Amniotic stem cell (primary cell): ENCODE measurements around the gene IL1RAPL2.
"Not testable (repeated sequence)": the region's sequence is repeated elsewhere in the genome, so short reads cannot be mapped to it uniquely, and the experiment has no call there.

Source experiments
- DNase-seq: peaks from one replicate; lab custom pipeline; 2025; lab: John Stamatoyannopoulos, UW

Gene IL1RAPL2

DNA sequence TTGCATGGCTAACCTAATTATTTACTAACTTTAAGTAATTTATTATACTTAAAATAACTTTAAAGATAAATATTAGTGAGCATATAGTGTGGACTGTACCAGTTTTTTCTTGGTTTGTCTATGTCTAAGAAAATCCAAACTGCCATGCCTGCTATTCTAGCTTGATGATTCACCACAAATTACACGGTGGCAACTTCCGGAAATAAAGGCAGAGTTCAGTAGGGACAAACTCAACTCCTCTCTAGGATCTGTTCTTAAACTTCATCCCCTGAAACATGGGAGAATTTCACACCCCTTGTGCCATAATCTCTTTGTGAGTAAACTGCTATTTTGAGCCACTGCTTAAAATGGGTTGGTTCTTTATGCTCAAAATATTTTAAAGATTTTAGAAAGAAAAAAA lies 1042.7 kb downstream of the IL1RAPL2 start:
- DNase-seq: no peak

DNA sequence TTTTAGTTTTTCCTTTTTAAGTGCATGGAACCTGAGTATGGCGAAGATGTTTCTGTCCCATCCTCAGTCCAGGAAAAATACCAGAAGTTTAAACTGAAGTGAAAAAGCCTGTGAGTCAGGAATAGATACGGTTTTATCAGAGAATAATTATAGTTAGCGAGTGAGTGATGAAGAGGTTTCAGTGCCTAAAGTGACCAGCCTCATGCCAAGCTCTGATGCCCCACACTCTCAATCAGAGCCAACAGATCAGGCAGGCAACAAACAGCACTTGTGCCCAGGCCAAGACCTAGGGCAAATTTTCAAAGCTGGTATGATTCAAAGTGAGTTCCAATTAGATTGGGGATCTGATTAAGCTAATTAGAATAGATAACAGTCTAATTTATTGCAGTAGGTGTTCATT lies 1043.5 kb downstream of the IL1RAPL2 start:
- DNase-seq: no peak

DNA sequence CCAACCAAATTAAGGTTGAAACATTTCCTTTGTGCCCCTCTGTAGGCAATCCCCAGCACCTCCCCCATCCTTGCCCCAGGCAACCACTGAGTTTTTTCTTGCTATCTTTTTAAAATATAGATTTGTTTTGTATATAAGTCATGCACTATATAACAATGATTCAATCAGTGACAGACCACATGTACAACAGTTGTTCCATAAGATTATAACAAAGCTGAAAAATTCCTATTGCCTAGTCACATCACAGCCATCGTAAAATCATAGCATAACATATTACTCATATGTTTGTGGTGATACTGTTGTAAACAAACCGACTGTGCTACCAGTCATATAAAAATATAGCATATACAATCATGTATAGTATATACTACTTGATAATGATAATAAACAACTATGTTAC lies 1044.4 kb downstream of the IL1RAPL2 start:
- no peak for DNase-seq

DNA sequence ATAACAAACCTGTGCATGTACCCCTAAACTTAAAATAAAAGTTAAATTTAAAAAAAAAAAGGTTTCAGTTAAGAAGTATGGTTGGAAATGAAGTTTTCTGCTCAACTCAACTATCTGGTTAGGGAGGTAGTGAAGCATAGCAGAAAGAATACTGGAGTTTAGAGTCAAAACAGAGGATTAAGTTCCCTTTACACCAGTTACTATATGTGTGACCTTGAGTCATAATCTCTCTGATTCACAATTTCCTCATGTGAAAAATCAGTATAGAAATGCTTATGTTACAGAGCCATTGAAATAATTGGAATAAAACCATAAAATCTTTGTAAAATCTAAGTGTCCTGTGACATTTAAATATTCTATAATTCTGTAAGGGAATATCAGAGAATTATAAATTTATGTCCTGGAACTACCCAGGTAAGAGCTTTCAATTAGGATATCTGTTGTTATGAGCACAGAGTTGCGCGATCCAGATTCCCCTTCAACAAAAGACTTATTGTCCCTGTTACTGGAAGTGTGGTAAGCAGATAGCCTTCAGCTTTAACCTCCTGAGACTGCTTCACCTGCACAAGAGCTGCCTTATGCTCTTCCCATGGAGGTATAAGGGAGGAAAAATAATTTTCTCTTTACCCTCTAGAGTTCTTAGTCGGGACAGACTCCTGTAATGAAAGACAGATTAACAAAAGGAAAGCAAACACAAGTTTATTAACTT lies 1052.5 kb downstream of the IL1RAPL2 start:
- DNase-seq: no peak

DNA sequence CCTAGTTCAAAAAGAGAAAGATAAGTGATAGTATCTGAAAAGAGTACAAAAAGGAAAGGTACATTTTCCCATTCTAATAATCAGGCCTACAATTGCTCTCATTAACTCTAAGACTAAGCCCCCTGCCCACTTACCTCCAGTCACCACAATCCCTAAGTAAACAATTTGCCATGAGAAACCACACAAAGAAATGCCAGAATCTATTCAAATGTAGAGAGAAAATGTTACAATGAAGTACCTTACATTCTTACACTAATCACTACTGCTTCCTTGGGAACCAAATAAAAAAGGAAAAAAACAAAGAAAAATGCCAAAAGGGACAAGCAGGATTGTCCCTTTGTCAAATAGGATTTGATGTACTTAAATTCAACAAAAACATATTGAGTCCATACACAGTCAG lies 1068.2 kb downstream of the IL1RAPL2 start:
- no peak for DNase-seq

DNA sequence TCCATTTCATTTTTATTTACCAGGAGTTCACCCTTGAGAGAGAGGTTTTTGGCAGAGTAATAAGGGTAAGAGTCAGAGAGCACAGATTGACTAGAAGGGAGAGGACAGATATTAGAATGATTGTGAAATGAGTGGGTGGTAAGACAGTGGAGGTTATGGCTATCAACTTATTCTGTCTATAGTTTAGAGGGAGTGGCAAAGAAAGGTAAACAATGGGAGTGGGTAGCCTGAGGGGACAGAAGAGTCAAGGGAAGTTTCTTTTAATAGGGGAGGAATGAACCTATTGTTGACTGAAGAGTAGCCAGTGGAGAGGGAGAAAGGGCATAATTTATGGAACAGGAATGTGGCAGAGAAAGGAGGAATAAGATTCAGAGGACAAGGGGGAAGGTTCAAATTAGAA lies 1069.8 kb downstream of the IL1RAPL2 start:
- DNase-seq: no peak

DNA sequence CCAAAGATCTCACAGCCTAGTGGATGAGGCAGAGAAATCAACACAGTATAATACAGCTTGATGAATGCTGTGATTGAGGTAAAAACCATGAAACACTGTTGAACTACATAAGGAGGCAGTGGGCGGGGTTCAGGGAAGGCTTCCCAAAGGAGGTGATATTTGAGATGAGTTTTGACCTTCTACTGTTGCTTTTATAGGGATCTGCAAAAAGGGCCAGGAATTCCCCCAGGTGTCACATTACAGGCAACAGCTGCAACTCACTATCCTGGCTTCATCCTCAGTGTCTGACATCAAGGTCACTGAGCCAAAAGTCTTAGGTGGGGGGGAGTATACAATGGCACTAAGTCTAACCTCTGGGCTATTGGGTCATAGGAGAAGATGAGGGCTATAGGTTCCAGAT lies 1070.7 kb downstream of the IL1RAPL2 start:
- no peak for DNase-seq

DNA sequence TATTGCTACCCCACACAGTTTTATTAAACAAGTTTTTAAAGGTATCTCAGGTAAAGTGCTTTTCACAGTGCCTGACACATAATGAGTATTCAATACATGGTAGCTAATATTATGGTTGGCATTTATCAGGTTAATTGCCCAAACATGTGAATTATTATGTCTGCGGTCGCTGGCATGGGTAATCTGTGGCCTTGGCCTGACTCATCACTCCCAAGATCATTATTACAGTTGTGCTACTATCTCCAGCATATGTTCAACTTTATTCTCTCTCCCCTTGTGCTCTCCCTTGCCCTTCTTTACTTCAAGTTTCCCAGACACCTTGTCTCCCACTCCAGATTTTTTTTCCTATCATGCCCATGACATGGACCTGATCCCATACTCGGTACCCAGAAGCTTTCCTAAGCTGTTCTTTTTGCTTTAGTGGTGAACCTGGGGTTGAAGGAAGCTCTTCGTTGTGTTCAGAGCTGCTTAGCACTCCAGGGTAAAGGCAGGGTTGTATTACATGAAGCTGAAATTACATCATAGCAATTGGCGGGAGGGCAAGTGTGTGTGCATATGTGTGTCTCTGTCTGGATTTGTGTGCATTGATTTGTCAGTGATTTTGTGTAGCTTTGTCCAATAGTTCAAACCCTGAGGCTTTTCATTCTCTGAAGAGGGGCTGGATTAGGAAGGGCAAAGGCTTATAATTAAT lies 1079.8 kb downstream of the IL1RAPL2 start:
- no peak for DNase-seq

DNA sequence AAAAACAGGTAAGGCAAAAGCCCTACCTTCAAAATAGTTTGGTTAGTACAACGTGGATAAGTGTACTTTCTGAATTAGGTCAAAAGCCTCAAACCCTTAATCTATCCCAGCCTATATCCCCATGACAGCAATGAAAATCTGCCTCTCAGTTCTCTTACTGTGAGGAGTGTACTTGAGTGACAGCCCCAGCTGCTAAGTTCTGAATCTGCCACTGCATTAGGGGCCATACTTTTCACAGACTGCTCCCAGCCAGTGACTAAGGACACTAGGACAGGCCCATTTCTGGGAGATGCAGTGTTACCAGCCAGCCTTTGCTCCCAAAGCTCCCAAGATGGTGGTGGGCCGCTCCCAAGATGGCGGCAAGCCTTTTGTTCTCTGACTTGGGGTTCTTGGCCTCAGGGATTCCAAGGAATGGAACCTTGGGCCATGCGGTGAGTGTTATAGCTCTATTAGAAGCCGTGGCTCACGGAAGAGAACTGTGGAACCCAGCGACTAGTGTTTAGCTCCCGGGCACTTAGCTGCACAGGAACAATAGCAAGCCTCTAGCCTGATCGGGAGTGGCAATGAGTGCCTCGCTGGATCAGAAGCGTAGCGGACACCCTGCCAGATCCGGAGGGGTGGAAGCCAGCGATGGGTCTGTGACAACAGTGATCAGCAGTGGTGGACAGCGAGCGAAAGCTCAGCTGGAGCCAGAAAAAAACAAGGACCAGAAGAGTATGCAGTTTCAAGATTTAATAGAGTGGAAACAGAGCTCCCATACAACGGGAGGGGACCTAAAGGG lies 1080.8 kb downstream of the IL1RAPL2 start:
- DNase-seq: no peak

DNA sequence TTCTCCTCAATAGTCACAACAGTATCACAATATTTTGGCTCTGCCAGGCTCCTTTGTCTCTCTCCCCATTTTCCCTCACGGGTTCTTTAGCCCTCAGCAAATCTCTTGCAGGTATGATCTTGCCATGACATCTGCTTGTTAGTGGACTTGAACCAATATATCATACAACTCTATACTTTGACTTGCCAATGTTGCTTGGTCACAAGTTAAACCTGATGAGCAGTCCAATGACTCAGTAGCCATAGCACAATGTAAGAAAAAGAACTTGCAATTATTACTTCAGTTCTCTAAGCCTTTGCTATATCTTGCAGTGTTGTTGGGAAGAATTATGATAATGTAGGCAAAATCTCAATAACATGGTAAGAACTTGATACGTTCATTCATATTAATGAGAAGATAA lies 1081.8 kb downstream of the IL1RAPL2 start:
- no peak for DNase-seq

DNA sequence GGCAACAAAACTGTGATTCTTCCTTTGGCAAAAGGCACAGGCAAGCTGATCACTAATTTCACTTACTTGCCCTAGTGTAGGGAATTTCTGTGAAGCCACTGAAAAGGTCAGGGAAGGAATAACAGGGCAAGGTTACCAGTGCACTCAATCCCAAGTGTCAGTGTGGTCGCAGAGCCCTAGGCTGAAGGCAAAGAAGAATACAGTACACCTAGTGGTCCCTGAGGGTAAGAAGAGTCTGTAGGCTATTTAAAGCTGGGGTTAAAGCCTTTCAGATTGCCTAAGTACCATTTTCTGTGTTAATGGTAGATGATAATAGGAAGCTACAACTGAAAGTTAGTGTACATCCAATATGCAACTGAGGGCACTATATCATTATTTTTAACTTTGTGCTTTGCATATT lies 1082.7 kb downstream of the IL1RAPL2 start:
- no peak for DNase-seq

DNA sequence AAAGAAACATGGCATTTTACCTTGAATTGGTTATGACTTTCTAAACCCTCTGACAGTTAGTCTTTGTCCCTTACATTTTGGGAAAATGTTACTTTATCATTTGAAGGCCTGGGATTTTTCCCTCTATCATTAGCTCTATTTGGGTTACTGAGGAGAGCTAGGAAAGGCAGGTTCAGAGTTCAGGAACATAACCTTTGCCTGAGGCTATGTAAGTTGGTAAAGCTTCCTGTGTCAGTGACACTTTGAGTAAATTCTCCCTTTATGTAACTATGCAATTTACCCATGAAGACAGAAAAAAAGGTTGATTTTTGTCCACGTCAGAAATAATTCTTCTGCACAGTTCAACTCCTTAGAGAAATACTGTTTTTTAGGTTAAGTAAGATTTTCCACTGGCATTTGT lies 1084.6 kb downstream of the IL1RAPL2 start:
- no peak for DNase-seq

DNA sequence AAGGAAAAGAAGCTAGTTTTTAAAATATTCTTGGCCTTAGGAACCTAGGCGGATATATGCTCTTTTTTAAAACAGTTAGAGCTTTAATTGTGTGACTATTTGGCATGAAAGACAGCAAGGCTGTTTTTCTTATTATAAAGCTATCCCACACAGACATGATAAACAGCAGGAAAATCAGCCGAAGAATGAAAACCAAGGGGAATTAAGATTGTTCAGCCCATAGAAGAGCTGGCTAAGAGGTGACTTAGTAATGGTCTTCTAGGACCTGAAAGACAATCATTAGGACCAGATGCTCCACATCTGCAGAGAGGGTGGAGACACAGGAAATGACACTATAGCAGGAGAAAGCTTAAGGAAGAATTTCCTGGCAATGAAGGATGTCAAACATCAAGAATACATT lies 1085.0 kb downstream of the IL1RAPL2 start:
- no peak for DNase-seq

DNA sequence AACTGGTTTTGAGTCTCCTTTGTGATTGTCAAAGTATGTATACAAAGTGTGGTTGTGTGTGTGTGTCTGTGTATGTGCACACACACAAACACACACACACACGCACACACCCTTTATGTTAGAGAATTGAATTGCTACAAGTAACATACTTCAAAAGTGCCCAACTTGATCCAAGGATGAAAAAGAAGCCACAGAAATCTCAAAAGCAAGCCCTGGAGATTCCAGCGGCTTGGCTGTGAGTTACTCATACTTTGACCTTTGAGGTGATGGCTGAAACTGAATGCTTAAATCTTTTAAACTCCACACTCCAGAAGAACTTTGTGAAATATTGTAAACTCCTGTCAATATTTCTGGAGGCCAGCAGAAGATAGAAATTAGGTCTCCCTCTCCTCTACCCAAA lies 1087.9 kb downstream of the IL1RAPL2 start:
- DNase-seq: no peak

DNA sequence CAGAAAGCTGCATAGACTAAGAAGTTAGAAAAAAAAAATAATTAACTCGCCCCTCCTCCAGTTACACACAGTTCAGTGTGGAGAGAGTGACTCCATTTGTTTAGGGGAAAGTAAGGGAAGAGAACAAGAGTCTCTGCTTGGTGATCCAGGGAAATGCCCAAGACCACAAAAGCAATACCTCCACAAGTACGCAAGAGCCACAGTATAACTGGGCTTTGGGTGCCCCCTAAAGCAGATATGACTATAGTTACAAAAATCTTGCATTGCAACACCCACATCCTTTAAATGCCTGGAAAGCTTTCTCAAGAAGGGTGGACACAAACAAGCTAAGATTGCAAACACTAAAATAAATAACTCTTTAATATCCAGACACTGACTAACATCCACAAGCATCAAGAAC lies 1092.1 kb downstream of the IL1RAPL2 start:
- DNase-seq: no peak

DNA sequence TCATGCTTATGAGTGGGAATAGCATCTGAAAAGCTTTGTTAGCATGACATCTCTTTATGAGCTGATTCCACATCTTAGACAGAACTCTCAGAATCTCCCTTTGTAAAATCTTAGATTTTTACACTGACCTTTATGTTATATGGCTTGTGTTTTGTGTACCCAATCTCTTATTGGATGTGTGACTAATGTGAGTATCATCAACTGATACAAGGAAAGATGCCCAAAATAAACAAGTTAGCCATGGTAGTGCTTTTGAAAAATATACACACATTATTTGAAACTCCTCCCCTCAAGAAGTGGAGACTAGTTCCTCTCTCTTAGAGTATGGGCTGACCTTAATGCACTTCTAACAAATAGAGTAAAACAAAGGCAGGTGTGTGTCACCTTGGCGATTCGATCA lies 1096.2 kb downstream of the IL1RAPL2 start:
- no peak for DNase-seq

DNA sequence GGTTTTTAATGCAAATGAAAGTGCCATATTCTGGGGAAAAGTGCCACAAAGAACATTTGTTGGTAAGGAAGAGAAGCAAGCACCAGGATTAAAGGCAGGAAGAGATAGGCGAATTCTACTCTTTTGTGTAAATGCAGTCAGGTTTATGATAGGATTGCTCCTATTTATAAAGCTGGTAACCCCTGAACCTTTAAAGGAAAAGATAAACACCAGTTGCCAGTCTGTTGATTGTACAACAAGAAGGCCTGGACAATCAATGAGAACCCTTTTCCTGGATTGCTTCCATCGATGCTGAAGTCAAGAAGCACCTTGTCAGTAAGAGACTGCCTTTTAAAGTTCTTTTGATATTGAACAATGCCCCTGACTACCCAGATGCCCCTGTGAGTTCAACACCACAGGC lies 1098.2 kb downstream of the IL1RAPL2 start:
- no peak for DNase-seq

DNA sequence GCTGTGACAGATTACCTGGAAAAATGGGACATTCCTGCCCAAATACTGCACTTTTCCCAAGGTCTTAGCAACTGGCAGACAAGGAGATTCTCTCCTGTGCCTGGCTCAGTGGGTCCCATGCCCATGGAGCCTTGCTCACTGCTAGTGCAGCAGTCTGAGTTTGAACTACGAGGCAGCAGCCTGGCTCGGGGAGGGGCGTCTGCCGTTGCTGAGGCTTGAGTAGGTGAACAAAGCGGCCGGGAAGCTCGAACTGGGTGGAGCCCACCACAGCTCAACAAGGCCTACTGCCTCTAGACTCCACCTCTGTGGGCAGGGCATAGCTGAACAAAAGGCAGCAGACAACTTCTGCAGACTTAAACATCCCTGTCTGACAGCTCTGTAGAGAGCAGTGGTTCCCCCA lies 1118.3 kb downstream of the IL1RAPL2 start:
- not testable (repeated sequence) for DNase-seq

DNA sequence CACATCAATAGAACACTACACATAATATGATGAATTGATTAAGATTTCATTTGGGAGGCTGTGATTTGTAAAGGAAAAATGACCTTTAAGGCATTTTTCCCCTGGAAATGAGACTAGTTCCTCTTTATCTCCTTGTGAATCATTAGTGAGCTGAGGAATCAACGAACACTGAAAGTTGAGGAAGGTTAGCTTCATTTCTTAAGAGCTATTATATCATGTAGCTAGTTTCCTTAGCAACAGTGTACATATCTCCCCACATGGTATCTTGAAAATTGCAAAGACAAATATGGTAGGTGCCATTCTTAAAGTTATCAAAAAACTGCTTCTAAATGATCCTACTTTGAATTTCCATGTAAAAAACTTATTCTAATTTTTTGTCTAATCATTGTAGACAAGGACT lies 1128.8 kb downstream of the IL1RAPL2 start:
- DNase-seq: no peak

DNA sequence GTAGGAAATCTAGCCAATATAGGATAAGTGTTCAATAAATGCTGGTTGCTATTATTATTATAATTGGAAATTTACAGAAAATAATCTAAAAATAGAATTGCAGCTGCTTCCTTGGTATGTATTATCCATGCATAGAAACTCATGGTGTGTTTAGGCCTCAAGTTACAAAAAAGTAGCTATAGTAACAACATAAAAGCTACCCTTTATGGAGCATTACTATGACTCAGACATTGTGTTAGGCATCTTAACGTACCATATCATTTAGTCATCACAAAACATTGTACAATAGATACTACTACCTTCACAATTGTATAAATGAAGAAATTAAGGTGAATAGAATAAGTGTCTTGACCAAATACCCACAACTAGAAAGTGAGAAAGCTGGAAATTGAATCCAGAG lies 1129.5 kb downstream of the IL1RAPL2 start:
- DNase-seq: no peak

DNA sequence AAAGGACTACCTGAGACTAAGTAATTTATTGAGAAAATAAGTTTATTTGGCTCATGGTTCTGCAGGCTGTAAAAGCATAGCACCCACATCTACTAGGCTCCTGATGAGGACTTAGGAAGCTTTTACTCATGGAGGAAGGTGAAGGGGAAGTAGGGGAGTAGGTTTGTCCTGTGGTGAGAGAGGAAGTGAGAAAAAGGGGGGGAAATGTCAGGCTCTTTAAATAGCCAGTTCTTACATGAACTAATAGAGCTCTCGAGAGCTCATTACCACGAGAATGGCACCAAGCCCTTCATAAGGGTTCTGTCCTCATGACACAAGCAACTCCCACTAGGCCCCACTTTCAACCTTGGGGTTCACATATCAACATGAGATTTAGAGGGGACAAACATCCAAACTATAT lies 1130.9 kb downstream of the IL1RAPL2 start:
- DNase-seq: no peak

DNA sequence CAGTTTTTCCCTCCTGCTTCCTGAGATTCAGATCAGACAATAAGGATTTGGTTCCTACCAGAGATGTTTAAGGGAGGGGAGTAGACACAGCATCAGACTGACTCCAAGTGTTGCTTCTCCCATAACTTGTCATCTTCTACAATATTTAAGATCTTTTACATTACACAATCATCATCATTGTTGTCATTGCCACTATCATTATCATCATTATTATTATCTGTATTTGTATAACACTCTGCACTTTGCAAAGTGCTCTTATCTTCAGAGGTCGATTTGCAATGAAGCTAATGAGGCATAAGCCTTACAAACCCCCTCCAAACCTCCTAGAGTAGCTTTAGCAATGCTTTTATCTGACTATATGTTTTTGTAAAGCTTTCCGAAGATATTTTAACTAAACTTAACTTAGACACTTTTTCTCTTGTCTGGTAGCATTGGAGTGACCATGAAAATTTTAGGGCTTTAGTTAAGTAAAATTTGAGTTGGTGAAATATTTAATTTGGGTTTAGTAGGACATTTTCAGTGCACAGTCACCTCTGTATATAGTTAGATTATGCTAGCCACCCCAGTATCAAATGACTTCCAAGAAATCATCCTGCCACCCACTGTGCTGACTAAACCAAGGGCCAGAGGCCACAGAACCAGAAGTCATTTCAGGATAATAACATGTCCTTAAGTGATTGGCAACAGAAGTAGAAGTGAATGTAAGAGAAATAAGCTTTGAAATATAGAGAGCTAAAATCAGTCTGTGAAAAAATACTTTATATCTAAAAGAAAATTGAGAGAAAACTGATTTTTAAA lies 1132.2 kb downstream of the IL1RAPL2 start:
- no peak for DNase-seq
